ENCODE data around the gene ATP1A4. TPM values are rescaled to one million over a fixed set of nuclear protein-coding genes. Genes with fewer than 3 reads are reported as not detected.

Gene ATP1A4
- total RNA-seq, 6 experiments from 2014 or later, result not detected

GRCh38 chr1:160120797-160121196 is 30.6 kb upstream of the ATP1A4 start:
- ATAC-seq (no peak), DNase-seq (no peak)
- TF ChIP-seq POLR2A (IDR thresholded peaks at IDR 0.05) (no peak), CTCF (IDR thresholded peaks at IDR 0.05) (no peak)
- no peaks in the 10 kb centered on the region for H3K9me3 ChIP-seq
- H3K36me3 ChIP-seq, result no peaks in the 10 kb centered on the region
- H3K27ac ChIP-seq, result no peak overlapping the region
- H3K27me3 ChIP-seq, result no peaks in the 10 kb centered on the region
- 40% methylated on average over 1 of the region's 5 CpGs for WGBS (ENCODE audit: insufficient coverage, low coverage, low lambda C conversion rate, missing lambda C conversion rate)
- no peak overlapping the region for H3K4me3 ChIP-seq
- H3K4me1 ChIP-seq, result no peaks in the 10 kb centered on the region
- intact Hi-C loops (cut with DNase I), result no loop called here

- no peak for DNase-seq
- intact Hi-C loops (cut with DNase I), result no loop called here
- no peaks in the 10 kb centered on the region for H3K36me3 ChIP-seq
- TF ChIP-seq POLR2A (IDR thresholded peaks at IDR 0.05), result no peak
- TF ChIP-seq CTCF (IDR thresholded peaks at IDR 0.05), result no peak
- no peak overlapping the region for H3K27ac ChIP-seq
- no peaks in the 10 kb centered on the region for H3K27me3 ChIP-seq
- H3K9me3 ChIP-seq, result no peaks in the 10 kb centered on the region
- ATAC-seq, result no peak
- WGBS (ENCODE audit: insufficient coverage, low coverage, low lambda C conversion rate, missing lambda C conversion rate), result 88% methylated on average over 1 of the region's 1 CpG
- no peak overlapping the region for H3K4me3 ChIP-seq
- H3K4me1 ChIP-seq, result no peaks in the 10 kb centered on the region
Observed at GRCh38 chr1:160121388-160121787, 30.0 kb upstream of the ATP1A4 start.

GRCh38 chr1:160122978-160123495 is 28.4 kb upstream of the ATP1A4 start:
- intact Hi-C loops (cut with DNase I), result no loop called here
- Histone ChIP-seq H3K27me3 (no peaks in the 10 kb centered on the region), H3K4me1 (no peaks in the 10 kb centered on the region), H3K4me3 (no peak overlapping the region), H3K9me3 (no peaks in the 10 kb centered on the region), H3K36me3 (no peaks in the 10 kb centered on the region), H3K27ac (no peak overlapping the region)
- DNase-seq (no peak), ATAC-seq (no peak)
- no peak for TF ChIP-seq CTCF (IDR thresholded peaks at IDR 0.05)
- no peak for TF ChIP-seq POLR2A (IDR thresholded peaks at IDR 0.05)
- 69% methylated on average over 7 of the region's 16 CpGs for WGBS (ENCODE audit: insufficient coverage, low coverage, low lambda C conversion rate, missing lambda C conversion rate)

GRCh38 chr1:160123726-160124125 is 27.7 kb upstream of the ATP1A4 start:
- TF ChIP-seq CTCF (IDR thresholded peaks at IDR 0.05), result no peak
- no peak for TF ChIP-seq POLR2A (IDR thresholded peaks at IDR 0.05)
- Histone ChIP-seq H3K9me3 (no peaks in the 10 kb centered on the region), H3K36me3 (no peaks in the 10 kb centered on the region), H3K4me3 (no peak overlapping the region), H3K27ac (no peak overlapping the region), H3K27me3 (no peaks in the 10 kb centered on the region), H3K4me1 (no peaks in the 10 kb centered on the region)
- intact Hi-C loops (cut with DNase I), result no loop called here
- no peak for DNase-seq
- no peak for ATAC-seq

Measured in right lobe of liver (tissue), 6 donors.